Natural killer cell (primary cell): Measurements from ENCODE around the gene CLPX. TPM values are rescaled to one million over a fixed set of nuclear protein-coding genes. Genes with fewer than 3 reads are reported as not detected.
A peak's percentile ranks its signal among the peaks of the same experiment; 100 is the strongest.
"Not testable (repeated sequence)": the region's sequence is repeated elsewhere in the genome, so short reads cannot be mapped to it uniquely, and the experiment has no call there.

Source experiments
- ATAC-seq, 3 donors: fragments of 150-1000 bp in 2 of 3; fragments of 200-7000 bp in 1 of 3; cut with Tn5 transposase; 1 replicate in 1 of 3; 2 replicates in 2 of 3; pipeline ENCODE4 v1.10.0; 2021; ENCODE audit warnings: mild to moderate bottlenecking in 2 of 3, moderate library complexity in 2 of 3
- DNase-seq, 2 donors: peaks; one replicate each; pipeline versions ENCODE4 v3.0.0 to v3.0.0-alpha.2; 2013 to 2021; ENCODE audit warnings: mixed read lengths in 1 of 2
- H3K27ac ChIP-seq: one replicate; pipeline ENCODE4 v1.5.1; 2013; ENCODE audit warnings: mild to moderate bottlenecking, low read length
- H3K27me3 ChIP-seq: one replicate; pipeline ENCODE4 v1.6.1; 2013; ENCODE audit warnings: low read length; ENCODE audit not compliant: control insufficient read depth, insufficient read depth
- H3K36me3 ChIP-seq: one replicate; pipeline ENCODE4 v1.6.1; 2013; ENCODE audit warnings: low read length; ENCODE audit not compliant: control insufficient read depth, insufficient read depth
- H3K4me1 ChIP-seq: one replicate; pipeline ENCODE4 v1.6.1; 2013; ENCODE audit warnings: low read length; ENCODE audit not compliant: control insufficient read depth, insufficient read depth
- H3K4me3 ChIP-seq: one replicate; pipeline ENCODE4 v1.5.1; 2013; ENCODE audit warnings: low read length
- H3K9me3 ChIP-seq: one replicate; pipeline ENCODE4 v1.6.1; 2013; ENCODE audit warnings: low read length; ENCODE audit not compliant: control insufficient read depth, insufficient read depth
- H3K27ac Mint-ChIP-seq, 2 donors: one replicate each; pipeline ENCODE4 v1.8.0; 2022; ENCODE audit warnings: mild to moderate bottlenecking in 2 of 2, mixed read lengths in 2 of 2, moderate library complexity in 1 of 2
- H3K27me3 Mint-ChIP-seq, 2 donors: one replicate each; pipeline ENCODE4 v1.8.0; 2022; ENCODE audit warnings: low read depth in 2 of 2, mixed read lengths in 2 of 2
- H3K36me3 Mint-ChIP-seq: one replicate; pipeline ENCODE4 v1.8.0; 2022; ENCODE audit warnings: mixed read lengths
- H3K4me1 Mint-ChIP-seq, 2 donors: one replicate each; pipeline ENCODE4 v1.8.0; 2022; ENCODE audit warnings: mixed read lengths in 2 of 2
- H3K4me3 Mint-ChIP-seq: one replicate; pipeline ENCODE4 v1.8.0; 2022; ENCODE audit warnings: mild to moderate bottlenecking, moderate library complexity, mixed read lengths
- H3K9me3 Mint-ChIP-seq, 2 donors: one replicate each; pipeline ENCODE4 v1.8.0; 2022; ENCODE audit warnings: mixed read lengths in 2 of 2
- WGBS: methylation state at CpG from one replicate; pipeline ENCODE4 v1.1.7; 2013; ENCODE audit warnings: missing lambda C conversion rate; ENCODE audit not compliant: insufficient coverage; 5-methylcytosine and 5-hydroxymethylcytosine counted together
- intact Hi-C: fragments of 100-400 bp; cut with micrococcal nuclease; formaldehyde crosslinking; loops from one replicate; pipeline ENCODE4 v1.14.2; 2022
- total RNA-seq, 4 donors: library from RNA; stranded (reverse); fragments of 120-200 nt in 1 of 4; gene quantifications; one replicate each; pipeline versions ENCODE4 v1.2.3 to v1.2.4, GENCODE V29; 2013 to 2022
- TF ChIP-seq, protein P1 (sequence below): fragments of 200-600 bp; IDR thresholded peaks from one replicate; pipeline ENCODE4 v1.8.0; 2022; ENCODE audit warnings: antibody characterized with exemption

The CLPX gene
- total RNA-seq, 3 donors from 2014 or later (not counting 1 experiment from before 2014, with no cell fraction given), result 35.4 to 39.9 (median 38.2) TPM

DNA sequence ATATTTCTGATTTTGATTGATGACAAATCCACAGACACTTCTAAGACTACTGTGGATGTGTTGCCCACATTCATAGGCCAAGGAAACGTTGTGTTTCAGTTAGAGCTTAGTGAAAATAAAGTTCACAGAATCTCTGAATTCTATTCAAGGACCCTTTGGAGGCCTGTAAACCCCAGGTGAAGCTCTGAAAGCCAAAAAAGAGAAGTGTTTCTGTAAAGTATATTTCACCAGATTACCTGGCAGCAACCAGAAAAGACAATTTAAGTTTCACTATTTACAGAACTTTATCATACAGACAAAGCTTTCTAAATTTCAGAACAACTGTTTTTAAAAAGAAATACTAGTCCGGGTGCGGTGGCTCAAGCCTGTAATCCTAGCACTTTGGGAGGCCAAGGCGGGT lies 2.6 kb downstream of the CLPX start:
- H3K27me3 ChIP-seq, result no peaks in the 10 kb centered on the region
- Mint-ChIP-seq H3K36me3 (no peaks in the 10 kb centered on the region), H3K27me3 (no peaks in the 10 kb centered on the region), H3K27ac (peak overlapping the region; percentile 91 to 92), H3K9me3 (no peaks in the 10 kb centered on the region), H3K4me3 (peak overlapping the region; percentile 93), H3K4me1 (peaks cover 26 to 31% of the 10 kb centered on the region in 2 donors)
- intact Hi-C loops, result loop anchor here (10.0 kb wide), 2 partner anchors 48 to 202 kb away; partner anchors contain the start of gene PDCD7
- H3K27ac ChIP-seq, result no peak overlapping the region
- peaks cover 25% of the 10 kb centered on the region for H3K36me3 ChIP-seq
- TF ChIP-seq, protein P1, sequence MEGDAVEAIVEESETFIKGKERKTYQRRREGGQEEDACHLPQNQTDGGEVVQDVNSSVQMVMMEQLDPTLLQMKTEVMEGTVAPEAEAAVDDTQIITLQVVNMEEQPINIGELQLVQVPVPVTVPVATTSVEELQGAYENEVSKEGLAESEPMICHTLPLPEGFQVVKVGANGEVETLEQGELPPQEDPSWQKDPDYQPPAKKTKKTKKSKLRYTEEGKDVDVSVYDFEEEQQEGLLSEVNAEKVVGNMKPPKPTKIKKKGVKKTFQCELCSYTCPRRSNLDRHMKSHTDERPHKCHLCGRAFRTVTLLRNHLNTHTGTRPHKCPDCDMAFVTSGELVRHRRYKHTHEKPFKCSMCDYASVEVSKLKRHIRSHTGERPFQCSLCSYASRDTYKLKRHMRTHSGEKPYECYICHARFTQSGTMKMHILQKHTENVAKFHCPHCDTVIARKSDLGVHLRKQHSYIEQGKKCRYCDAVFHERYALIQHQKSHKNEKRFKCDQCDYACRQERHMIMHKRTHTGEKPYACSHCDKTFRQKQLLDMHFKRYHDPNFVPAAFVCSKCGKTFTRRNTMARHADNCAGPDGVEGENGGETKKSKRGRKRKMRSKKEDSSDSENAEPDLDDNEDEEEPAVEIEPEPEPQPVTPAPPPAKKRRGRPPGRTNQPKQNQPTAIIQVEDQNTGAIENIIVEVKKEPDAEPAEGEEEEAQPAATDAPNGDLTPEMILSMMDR, result no peak
- H3K4me1 ChIP-seq, result peaks cover 24% of the 10 kb centered on the region
- 70% methylated on average over 4 of the region's 4 CpGs for WGBS
- DNase-seq, result no peak
- no peak for ATAC-seq
- H3K9me3 ChIP-seq, result no peaks in the 10 kb centered on the region
- H3K4me3 ChIP-seq, result no peak overlapping the region

DNA sequence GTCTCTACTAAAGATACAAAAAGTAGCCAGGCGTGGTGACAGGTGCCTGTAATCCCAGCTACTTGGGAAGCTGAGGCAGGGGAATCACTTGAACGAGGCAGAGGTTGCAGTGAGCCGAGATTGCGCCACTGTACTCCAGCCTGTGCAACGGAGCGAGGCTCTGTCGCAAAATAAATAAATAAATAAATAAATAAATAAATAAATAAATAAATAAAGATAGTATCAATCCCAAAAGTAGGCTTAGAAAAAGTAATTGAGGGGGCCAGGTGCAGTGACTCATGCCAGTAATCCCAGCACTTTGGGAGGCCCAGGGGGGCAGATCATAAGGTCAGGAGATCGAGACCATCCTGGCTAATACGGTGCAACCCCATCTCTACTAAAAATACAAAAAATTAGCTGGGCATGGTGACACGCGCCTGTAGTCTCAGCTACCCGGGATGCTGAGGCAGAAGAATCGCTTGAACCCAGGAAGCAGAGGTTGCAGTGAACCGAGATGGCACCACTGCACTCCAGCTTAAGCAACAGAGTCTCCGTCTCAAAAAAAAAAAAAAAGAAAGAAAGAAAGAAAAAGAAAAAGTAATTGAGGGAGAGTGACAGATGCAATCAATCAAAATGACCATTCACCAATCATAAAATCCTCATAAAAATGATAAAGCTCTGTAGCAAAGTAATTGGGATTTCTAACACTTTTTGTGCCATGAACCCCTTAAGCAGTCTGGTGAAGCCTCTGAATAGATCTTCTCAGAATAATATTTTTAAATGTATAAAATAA lies 3.4 kb downstream of the CLPX start:
- not testable (repeated sequence) for H3K36me3 Mint-ChIP-seq, H3K9me3 ChIP-seq, H3K4me3 ChIP-seq, H3K9me3 Mint-ChIP-seq, ATAC-seq, DNase-seq, H3K27ac ChIP-seq, H3K27me3 ChIP-seq, H3K27me3 Mint-ChIP-seq
- Mint-ChIP-seq H3K27ac (peak overlapping the region in 1 of 2 donors; percentile 51), H3K4me1 (peaks cover 26 to 31% of the 10 kb centered on the region in 2 donors), H3K4me3 (peak overlapping the region; percentile 43)
- H3K4me1 ChIP-seq, result peaks cover 24% of the 10 kb centered on the region
- intact Hi-C loops, result loop anchor here (10.0 kb wide), 2 partner anchors 47 to 203 kb away; partner anchors contain the start of gene PDCD7
- 89% methylated on average over 11 of the region's 15 CpGs for WGBS
- H3K36me3 ChIP-seq, result peaks cover 31% of the 10 kb centered on the region

DNA sequence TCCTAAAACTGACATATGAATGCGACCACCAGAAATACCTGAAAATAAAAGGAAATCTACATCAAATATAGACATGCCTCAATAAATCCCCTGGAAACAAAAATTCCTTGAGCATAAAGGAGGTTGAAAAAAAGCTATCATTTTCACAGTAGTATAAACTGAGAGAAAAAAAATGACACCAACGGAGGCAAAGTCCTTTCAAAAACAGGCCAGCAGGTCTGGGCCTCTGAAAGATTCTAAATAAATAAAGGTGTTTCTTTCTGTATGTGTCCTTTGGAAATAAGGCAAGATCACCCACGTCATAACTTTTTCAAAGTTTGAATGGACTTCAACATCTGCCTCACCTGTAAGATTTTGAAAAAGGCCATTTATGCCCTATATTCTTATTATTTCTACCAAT lies 5.0 kb downstream of the CLPX start:
- H3K9me3 Mint-ChIP-seq, result no peaks in the 10 kb centered on the region
- Histone ChIP-seq H3K36me3 (peaks cover 42% of the 10 kb centered on the region), H3K9me3 (no peaks in the 10 kb centered on the region), H3K4me3 (no peak overlapping the region), H3K27ac (no peak overlapping the region), H3K4me1 (peaks cover 18% of the 10 kb centered on the region), H3K27me3 (no peaks in the 10 kb centered on the region)
- peaks cover 20 to 26% of the 10 kb centered on the region in 2 donors for H3K4me1 Mint-ChIP-seq
- no peaks in the 10 kb centered on the region for H3K27me3 Mint-ChIP-seq
- no peak overlapping the region for H3K4me3 Mint-ChIP-seq
- DNase-seq (no peak), ATAC-seq (no peak)
- TF ChIP-seq, protein P1, result no peak
- no peaks in the 10 kb centered on the region for H3K36me3 Mint-ChIP-seq
- no peak overlapping the region for H3K27ac Mint-ChIP-seq
- 100% methylated on average over 2 of the region's 3 CpGs for WGBS
- intact Hi-C loops, result loop anchor here (10.0 kb wide), 2 partner anchors 45 to 205 kb away; partner anchors contain the start of gene PDCD7

DNA sequence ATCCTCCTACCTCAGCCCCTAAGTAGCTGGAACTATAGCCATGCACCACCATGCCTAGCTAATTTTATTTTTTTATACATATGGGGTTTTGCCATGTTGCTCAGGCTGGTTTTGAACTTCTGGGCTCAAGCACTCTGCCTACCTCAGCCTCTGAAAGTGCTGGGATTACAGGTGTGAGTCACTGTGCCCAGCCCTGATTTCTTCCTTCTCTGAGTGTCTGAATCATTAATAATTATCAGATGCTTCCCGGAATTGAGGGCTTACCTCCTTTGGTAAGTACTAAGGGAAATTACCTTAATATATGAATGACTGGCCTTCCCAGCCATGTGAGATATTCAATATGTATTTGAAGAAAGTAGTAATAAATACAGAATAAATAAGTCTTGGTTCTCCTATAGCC lies 7.2 kb downstream of the CLPX start:
- H3K4me1 Mint-ChIP-seq, result peaks cover 5 to 11% of the 10 kb centered on the region in 2 donors
- H3K36me3 Mint-ChIP-seq, result no peaks in the 10 kb centered on the region
- ATAC-seq (no peak), DNase-seq (no peak)
- intact Hi-C loops, result no loop called here
- H3K9me3 Mint-ChIP-seq, result no peaks in the 10 kb centered on the region
- H3K4me3 ChIP-seq, result no peak overlapping the region
- peaks cover 54% of the 10 kb centered on the region for H3K36me3 ChIP-seq
- no peaks in the 10 kb centered on the region for H3K9me3 ChIP-seq
- no peak overlapping the region for H3K4me3 Mint-ChIP-seq
- TF ChIP-seq, protein P1, result no peak
- no peaks in the 10 kb centered on the region for H3K27me3 ChIP-seq
- WGBS, result no CpG with 5 or more reads among the region's 1 CpG
- no peaks in the 10 kb centered on the region for H3K27me3 Mint-ChIP-seq
- peaks cover 3% of the 10 kb centered on the region for H3K4me1 ChIP-seq
- H3K27ac Mint-ChIP-seq, result no peak overlapping the region
- no peak overlapping the region for H3K27ac ChIP-seq
